Measurements from ENCODE around the gene ELMO1.

The ELMO1 gene

DNA sequence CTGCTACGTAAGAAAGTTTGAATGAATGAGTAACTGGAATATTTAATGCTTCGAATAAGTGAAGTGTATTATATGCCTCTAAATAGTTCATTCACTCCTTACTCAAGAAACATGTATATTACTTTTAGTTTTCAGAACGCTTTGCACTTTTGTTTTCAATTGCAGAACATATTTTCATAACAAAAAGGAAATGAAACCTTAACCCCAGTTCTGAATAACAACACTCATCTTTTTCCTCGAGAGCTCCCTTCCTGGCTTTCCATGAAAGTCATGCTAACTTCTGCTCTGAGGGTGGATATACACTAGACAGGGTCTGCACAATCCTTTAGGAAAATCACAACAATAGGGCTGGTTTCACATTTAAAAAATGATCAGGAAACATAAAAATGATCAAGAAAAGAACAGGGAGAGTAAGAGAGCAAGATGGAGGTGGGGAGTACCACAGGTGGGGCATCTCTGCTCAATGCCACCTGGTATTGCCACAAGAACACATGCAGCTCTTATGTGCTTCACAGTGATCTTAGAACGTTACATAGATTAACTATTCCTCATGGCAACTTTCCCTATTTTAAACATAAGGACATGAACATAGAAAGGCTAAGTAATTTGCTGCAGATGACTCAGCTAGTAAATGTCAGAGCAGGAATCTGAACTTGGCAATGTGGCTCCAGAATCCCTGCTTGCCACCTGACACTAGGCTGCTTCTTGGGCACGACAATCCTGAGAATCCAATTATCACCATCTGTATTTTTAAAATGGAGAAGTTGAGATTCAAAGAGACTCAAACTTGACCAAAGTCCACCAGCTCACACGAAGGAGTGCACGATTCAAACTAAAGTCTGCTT lies 504.9 kb downstream of the ELMO1 start:
- H3K27me3 ChIP-seq (ENCODE audit: insufficient read depth, poor library complexity, severe bottlenecking), result no peaks in the 10 kb centered on the region
- H3K4me3 ChIP-seq (ENCODE audit: severe bottlenecking), result no peak overlapping the region
- ATAC-seq (ENCODE audit: low read depth), result no peak
- no peak for DNase-seq (ENCODE audit: low spot score)
- no peak overlapping the region for H3K27ac ChIP-seq (ENCODE audit: poor library complexity, severe bottlenecking)
- no peaks in the 10 kb centered on the region for H3K4me1 ChIP-seq (ENCODE audit: insufficient read depth, poor library complexity, severe bottlenecking)
- no peaks in the 10 kb centered on the region for H3K36me3 ChIP-seq (ENCODE audit: low read depth)
- TF ChIP-seq CTCF (IDR thresholded peaks at IDR 0.05; ENCODE audit: poor library complexity, severe bottlenecking), result no peak
- H3K9me3 ChIP-seq (ENCODE audit: severe bottlenecking), result no peaks in the 10 kb centered on the region

- ATAC-seq (ENCODE audit: low read depth) (no peak), DNase-seq (ENCODE audit: low spot score) (no peak)
- Histone ChIP-seq H3K9me3 (ENCODE audit: severe bottlenecking) (peaks cover 1% of the 10 kb centered on the region), H3K36me3 (ENCODE audit: low read depth) (no peaks in the 10 kb centered on the region), H3K4me3 (ENCODE audit: severe bottlenecking) (no peak overlapping the region), H3K4me1 (ENCODE audit: insufficient read depth, poor library complexity, severe bottlenecking) (no peaks in the 10 kb centered on the region), H3K27ac (ENCODE audit: poor library complexity, severe bottlenecking) (no peak overlapping the region), H3K27me3 (ENCODE audit: insufficient read depth, poor library complexity, severe bottlenecking) (no peaks in the 10 kb centered on the region)
- no peak for TF ChIP-seq CTCF (IDR thresholded peaks at IDR 0.05; ENCODE audit: poor library complexity, severe bottlenecking)
Observed at GRCh38 chr7:36942955-36943354, 505.7 kb downstream of the ELMO1 start.

GRCh38 chr7:36942541-36942940 lies 506.1 kb downstream of the ELMO1 start:
- no peak overlapping the region for H3K27ac ChIP-seq (ENCODE audit: poor library complexity, severe bottlenecking)
- no peak overlapping the region for H3K4me3 ChIP-seq (ENCODE audit: severe bottlenecking)
- DNase-seq (ENCODE audit: low spot score), result no peak
- ATAC-seq (ENCODE audit: low read depth), result no peak
- H3K9me3 ChIP-seq (ENCODE audit: severe bottlenecking), result peaks cover 3% of the 10 kb centered on the region
- TF ChIP-seq CTCF (IDR thresholded peaks at IDR 0.05; ENCODE audit: poor library complexity, severe bottlenecking), result no peak
- no peaks in the 10 kb centered on the region for H3K27me3 ChIP-seq (ENCODE audit: insufficient read depth, poor library complexity, severe bottlenecking)
- no peaks in the 10 kb centered on the region for H3K4me1 ChIP-seq (ENCODE audit: insufficient read depth, poor library complexity, severe bottlenecking)
- H3K36me3 ChIP-seq (ENCODE audit: low read depth), result no peaks in the 10 kb centered on the region

DNA sequence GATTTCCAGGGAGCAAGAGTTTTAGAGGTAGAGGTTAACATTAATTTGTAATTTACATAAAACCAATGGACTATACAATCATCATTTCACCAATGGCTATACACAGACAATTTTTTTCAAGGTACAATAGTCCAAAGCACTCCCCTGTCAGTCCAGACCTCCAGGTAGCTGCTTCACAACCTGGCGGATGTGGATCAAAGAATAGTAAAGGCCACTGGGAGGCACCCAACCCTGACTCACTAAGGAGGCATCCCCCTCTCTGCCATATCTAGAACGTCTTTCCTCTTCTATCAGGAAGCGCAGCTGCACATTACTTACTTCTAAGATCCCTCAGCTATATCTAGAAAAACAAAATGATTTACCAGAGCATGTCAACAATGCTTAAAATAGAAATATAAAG lies 506.6 kb downstream of the ELMO1 start:
- H3K27me3 ChIP-seq (ENCODE audit: insufficient read depth, poor library complexity, severe bottlenecking), result no peaks in the 10 kb centered on the region
- no peak overlapping the region for H3K4me3 ChIP-seq (ENCODE audit: severe bottlenecking)
- H3K9me3 ChIP-seq (ENCODE audit: severe bottlenecking), result peaks cover 3% of the 10 kb centered on the region
- H3K27ac ChIP-seq (ENCODE audit: poor library complexity, severe bottlenecking), result no peak overlapping the region
- no peak for TF ChIP-seq CTCF (IDR thresholded peaks at IDR 0.05; ENCODE audit: poor library complexity, severe bottlenecking)
- ATAC-seq (ENCODE audit: low read depth) (no peak), DNase-seq (ENCODE audit: low spot score) (no peak)
- no peaks in the 10 kb centered on the region for H3K36me3 ChIP-seq (ENCODE audit: low read depth)
- no peaks in the 10 kb centered on the region for H3K4me1 ChIP-seq (ENCODE audit: insufficient read depth, poor library complexity, severe bottlenecking)

GRCh38 chr7:36941359-36941758 lies 507.3 kb downstream of the ELMO1 start:
- H3K27me3 ChIP-seq (ENCODE audit: insufficient read depth, poor library complexity, severe bottlenecking), result no peaks in the 10 kb centered on the region

More at GRCh38 chr7:36941359-36941758, 507.3 kb downstream of the ELMO1 start:
- Histone ChIP-seq H3K9me3 (ENCODE audit: severe bottlenecking) (peaks cover 3% of the 10 kb centered on the region), H3K36me3 (ENCODE audit: low read depth) (no peaks in the 10 kb centered on the region), H3K4me3 (ENCODE audit: severe bottlenecking) (no peak overlapping the region), H3K4me1 (ENCODE audit: insufficient read depth, poor library complexity, severe bottlenecking) (no peaks in the 10 kb centered on the region), H3K27ac (ENCODE audit: poor library complexity, severe bottlenecking) (no peak overlapping the region)
- TF ChIP-seq CTCF (IDR thresholded peaks at IDR 0.05; ENCODE audit: poor library complexity, severe bottlenecking), result no peak
- no peak for ATAC-seq (ENCODE audit: low read depth)
- no peak for DNase-seq (ENCODE audit: low spot score)

All from RWPE2 (cell line).